Activated CD8-positive, alpha-beta T cell treated with anti-CD3 and anti-CD28 coated beads, Interleukin-2, amount 10 ng/mL, durations not matched to agents 7 days and 5 days (primary cell): ENCODE data around the gene FHL5. TPM values are rescaled to one million over a fixed set of nuclear protein-coding genes. Genes with fewer than 3 reads are reported as not detected.
"Not testable (repeated sequence)": the region's sequence is repeated elsewhere in the genome, so short reads cannot be mapped to it uniquely, and the experiment has no call there.

Experiments used
- ATAC-seq: fragments of 150-1000 bp; cut with Tn5 transposase; one replicate; pipeline ENCODE4 v1.10.0; 2021; ENCODE audit warnings: moderate library complexity
- CTCF ChIA-PET: fragments of 350-600 bp; sonication (Branson Sonifier 250); formaldehyde crosslinking; loops from one replicate; lab custom pipeline; 2021; ENCODE audit warnings: antibody characterized with exemption; lab: Charles Lee
- POLR2A ChIA-PET: fragments of 350-600 bp; sonication (Branson Sonifier 250); formaldehyde crosslinking; loops from one replicate; lab custom pipeline; 2021; ENCODE audit warnings: antibody characterized with exemption; lab: Charles Lee
- DNase-seq: peaks from one replicate; pipeline ENCODE4 v3.0.0-alpha.2; 2020
- H3K27ac Mint-ChIP-seq: one replicate; pipeline ENCODE4 v1.8.0; 2021; ENCODE audit warnings: mild to moderate bottlenecking, mixed read lengths
- H3K27me3 Mint-ChIP-seq: one replicate; pipeline ENCODE4 v1.8.0; 2021; ENCODE audit warnings: low read depth, mixed read lengths
- H3K36me3 Mint-ChIP-seq: one replicate; pipeline ENCODE4 v1.8.0; 2021; ENCODE audit warnings: low read depth, mixed read lengths
- H3K4me1 Mint-ChIP-seq: one replicate; pipeline ENCODE4 v1.8.0; 2021; ENCODE audit warnings: low read depth, mixed read lengths
- H3K4me3 Mint-ChIP-seq: one replicate; pipeline ENCODE4 v1.8.0; 2021; ENCODE audit warnings: mild to moderate bottlenecking, mixed read lengths
- H3K9me3 Mint-ChIP-seq: one replicate; pipeline ENCODE4 v1.8.0; 2022; ENCODE audit warnings: mixed read lengths; ENCODE audit not compliant: insufficient read depth
- total RNA-seq, 2 experiments: library from RNA; stranded (reverse); gene quantifications; one replicate each; pipeline ENCODE4 v1.2.3, GENCODE V29; 2021

The FHL5 gene
- total RNA-seq, 2 experiments from 2014 or later = not detected

DNA sequence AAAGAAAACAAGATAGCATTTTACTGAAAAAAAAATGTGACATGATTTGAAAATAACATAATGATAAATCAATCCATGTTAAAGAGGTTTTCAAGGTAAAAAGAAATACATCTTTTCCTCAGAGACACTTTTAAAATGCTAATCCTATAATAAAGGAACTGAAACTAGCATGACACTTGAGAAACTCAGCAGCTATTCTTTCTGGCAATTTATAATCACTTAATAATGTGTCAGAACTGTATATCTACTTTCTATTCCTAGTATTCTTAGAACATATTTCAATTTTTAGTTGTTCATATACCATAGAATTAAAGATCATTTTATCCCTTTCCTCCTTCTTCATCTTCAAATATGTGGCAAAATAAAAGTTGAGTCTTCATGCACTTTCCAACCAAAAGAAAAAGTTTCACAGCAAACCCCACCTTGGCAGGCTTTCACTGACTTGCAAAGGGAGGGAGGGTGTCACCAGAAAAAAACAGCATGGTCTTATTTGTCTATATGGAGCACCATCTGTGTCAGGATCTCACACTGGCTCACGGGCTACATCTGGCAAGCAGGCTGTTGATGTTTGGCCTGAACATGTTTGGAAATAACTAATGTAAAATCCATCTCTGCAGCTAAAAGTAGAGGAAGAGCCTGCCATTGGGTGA, 48.5 kb downstream of the FHL5 start:
- no peak overlapping the region for H3K4me3 Mint-ChIP-seq
- no peak overlapping the region for H3K27ac Mint-ChIP-seq
- H3K36me3 Mint-ChIP-seq = no peaks in the 10 kb centered on the region
- ATAC-seq (no peak), DNase-seq (no peak)
- H3K27me3 Mint-ChIP-seq = peaks cover 7% of the 10 kb centered on the region
- CTCF ChIA-PET = interaction anchor here (1.1 kb wide), 1 partner anchor 15 kb away, joined by 3 read pairs; no protein-coding TSS in a partner anchor
- no peaks in the 10 kb centered on the region for H3K4me1 Mint-ChIP-seq
- H3K9me3 Mint-ChIP-seq = no peaks in the 10 kb centered on the region
- POLR2A ChIA-PET = no interaction called here

GRCh38 chr6:96613291-96613999, 50.5 kb downstream of the FHL5 start:
- peaks cover 7% of the 10 kb centered on the region for H3K27me3 Mint-ChIP-seq
- H3K4me3 Mint-ChIP-seq = no peak overlapping the region
- POLR2A ChIA-PET = no interaction called here
- H3K27ac Mint-ChIP-seq = no peak overlapping the region
- CTCF ChIA-PET = no interaction called here
- no peaks in the 10 kb centered on the region for H3K9me3 Mint-ChIP-seq
- no peaks in the 10 kb centered on the region for H3K36me3 Mint-ChIP-seq
- DNase-seq = no peak
- ATAC-seq = no peak
- no peaks in the 10 kb centered on the region for H3K4me1 Mint-ChIP-seq

- DNase-seq (no peak), ATAC-seq (no peak)
- Mint-ChIP-seq H3K27me3 (peaks cover 17% of the 10 kb centered on the region), H3K36me3 (no peaks in the 10 kb centered on the region), H3K4me1 (peaks cover 5% of the 10 kb centered on the region), H3K27ac (no peak overlapping the region), H3K4me3 (no peak overlapping the region), H3K9me3 (no peaks in the 10 kb centered on the region)
- ChIA-PET CTCF (interaction anchor here (1.5 kb wide), 1 partner anchor 439 kb away, joined by 5 read pairs; no protein-coding TSS in a partner anchor), POLR2A (no interaction called here)
Measured at GRCh38 chr6:96620851-96621250, 57.9 kb downstream of the FHL5 start.

DNA sequence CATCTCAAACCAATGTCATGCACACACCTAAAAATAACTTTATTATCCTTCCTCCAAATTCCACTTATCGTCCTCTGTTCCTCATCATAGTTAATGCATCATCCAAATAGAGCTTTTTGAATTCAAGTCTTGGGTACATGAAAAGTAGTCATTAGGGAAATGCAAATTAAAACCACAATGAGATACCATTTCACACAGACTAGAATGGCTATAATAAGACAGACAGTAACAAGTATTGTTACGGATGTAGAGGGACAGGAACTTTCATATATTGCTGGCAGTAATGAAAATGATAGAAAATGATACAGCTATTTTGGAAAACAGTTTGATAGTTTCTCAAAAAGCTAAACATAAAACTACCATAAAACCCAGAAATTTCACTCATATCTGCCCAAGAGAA, 59.1 kb downstream of the FHL5 start:
- Mint-ChIP-seq H3K4me1 (peaks cover 5% of the 10 kb centered on the region), H3K9me3 (no peaks in the 10 kb centered on the region), H3K27ac (no peak overlapping the region), H3K27me3 (peaks cover 17% of the 10 kb centered on the region), H3K4me3 (no peak overlapping the region), H3K36me3 (no peaks in the 10 kb centered on the region)
- DNase-seq = no peak
- CTCF ChIA-PET = interaction anchor here (1.5 kb wide), 1 partner anchor 438 kb away, joined by 5 read pairs; no protein-coding TSS in a partner anchor
- POLR2A ChIA-PET = no interaction called here
- ATAC-seq = no peak

GRCh38 chr6:96624957-96625356, 62.0 kb downstream of the FHL5 start:
- ChIA-PET CTCF (interaction anchor here (4.5 kb wide), 1 partner anchor 434 kb away, joined by 36 read pairs; no protein-coding TSS in a partner anchor), POLR2A (no interaction called here)
- peaks cover 17% of the 10 kb centered on the region for H3K27me3 Mint-ChIP-seq

DNA sequence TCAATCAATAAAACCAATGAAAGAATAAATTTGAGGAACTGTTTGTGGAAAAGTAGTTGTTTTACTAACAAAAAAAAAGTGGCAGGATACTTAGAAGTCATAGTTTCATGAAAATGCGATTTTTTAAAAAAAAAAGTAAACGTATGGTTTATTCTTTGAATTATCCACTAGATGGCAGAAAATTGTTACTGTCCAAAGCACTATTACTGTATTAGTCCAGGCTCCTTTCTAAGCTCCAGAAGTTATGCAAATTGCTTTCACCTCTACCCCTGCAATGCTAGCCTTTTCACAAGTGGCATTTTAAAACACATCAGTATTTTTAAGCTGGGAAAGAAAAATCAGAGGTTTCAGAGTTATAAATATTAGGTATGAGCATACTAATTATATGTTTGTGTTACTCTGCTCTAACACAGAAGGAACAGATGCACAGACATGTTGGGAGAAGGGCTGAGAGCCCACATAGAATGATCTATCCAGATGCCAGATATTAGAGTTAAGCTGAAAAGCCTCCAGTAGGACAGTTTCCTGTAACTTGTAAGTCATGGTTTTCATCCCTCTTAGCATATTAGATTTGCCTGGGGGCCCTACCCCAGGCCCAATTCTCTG, 63.9 kb downstream of the FHL5 start:
- peaks cover 12% of the 10 kb centered on the region for H3K27me3 Mint-ChIP-seq

More at GRCh38 chr6:96624957-96625356, 62.0 kb downstream of the FHL5 start:
- DNase-seq (no peak), ATAC-seq (no peak)
- Mint-ChIP-seq H3K9me3 (no peaks in the 10 kb centered on the region), H3K27ac (no peak overlapping the region), H3K36me3 (no peaks in the 10 kb centered on the region), H3K4me3 (no peak overlapping the region), H3K4me1 (peaks cover 5% of the 10 kb centered on the region)

DNA sequence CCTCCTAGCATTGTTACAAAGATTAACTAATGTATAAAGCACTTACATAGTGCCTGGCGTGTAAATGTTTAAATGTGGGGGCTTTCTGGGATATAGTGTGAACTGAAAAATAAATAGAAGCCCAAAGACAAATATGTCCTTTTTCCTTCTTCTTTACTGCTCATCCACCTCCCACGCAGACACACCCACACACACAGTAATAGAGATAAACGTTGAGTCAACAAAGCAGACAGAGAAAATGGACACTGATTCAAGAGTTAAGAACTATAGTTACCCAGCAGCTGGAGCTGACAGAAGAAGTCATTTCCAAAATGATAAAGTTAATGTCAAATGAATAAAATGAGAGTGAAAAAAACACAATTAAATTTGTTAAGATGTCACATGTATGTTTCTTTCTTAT, 68.3 kb downstream of the FHL5 start:
- Mint-ChIP-seq H3K9me3 (no peaks in the 10 kb centered on the region), H3K4me3 (no peak overlapping the region), H3K4me1 (no peaks in the 10 kb centered on the region), H3K27ac (no peak overlapping the region), H3K36me3 (no peaks in the 10 kb centered on the region), H3K27me3 (peaks cover 5% of the 10 kb centered on the region)
- CTCF ChIA-PET = no interaction called here
- no peak for DNase-seq
- POLR2A ChIA-PET = no interaction called here
- ATAC-seq = no peak

More for the DNA sequence above, 63.9 kb downstream of the FHL5 start:
- DNase-seq (no peak), ATAC-seq (peak; percentile 51)
- Mint-ChIP-seq H3K4me1 (peaks cover 5% of the 10 kb centered on the region), H3K4me3 (no peak overlapping the region), H3K36me3 (no peaks in the 10 kb centered on the region), H3K9me3 (no peaks in the 10 kb centered on the region), H3K27ac (no peak overlapping the region)
- CTCF ChIA-PET = interaction anchor here (0.6 to 4.5 kb wide), 10 partner anchors 16 to 509 kb away, joined by 3 to 36 read pairs (median 4); no protein-coding TSS in a partner anchor
- POLR2A ChIA-PET = no interaction called here

- H3K27ac Mint-ChIP-seq, ATAC-seq, H3K4me3 Mint-ChIP-seq, POLR2A ChIA-PET, CTCF ChIA-PET, H3K4me1 Mint-ChIP-seq, H3K36me3 Mint-ChIP-seq, DNase-seq, H3K9me3 Mint-ChIP-seq: not testable (repeated sequence)
- peaks cover 11% of the 10 kb centered on the region for H3K27me3 Mint-ChIP-seq
Measured at GRCh38 chr6:96637979-96638378, 75.1 kb downstream of the FHL5 start.

DNA sequence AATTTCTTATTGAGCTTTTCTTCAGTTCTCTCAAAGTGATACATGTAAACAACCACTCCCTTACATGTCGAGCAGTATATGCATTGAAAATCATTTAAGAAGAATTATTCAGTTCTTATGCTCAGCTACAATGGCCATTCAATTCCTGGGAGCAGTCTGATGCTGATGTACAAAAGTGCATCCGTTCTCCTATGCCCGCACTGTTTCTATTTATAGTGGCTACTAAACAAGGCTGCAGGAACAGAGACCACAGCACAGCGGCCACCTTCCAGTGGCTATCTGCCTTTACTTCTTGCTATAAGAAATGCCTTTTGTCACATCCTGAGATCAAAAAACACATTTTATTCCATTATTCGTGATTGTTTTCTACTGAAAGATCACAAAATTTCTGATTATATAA, 82.2 kb downstream of the FHL5 start:
- ATAC-seq = no peak
- peaks cover 15% of the 10 kb centered on the region for H3K27me3 Mint-ChIP-seq
- no peaks in the 10 kb centered on the region for H3K4me1 Mint-ChIP-seq
- no peak for DNase-seq
- ChIA-PET CTCF (no interaction called here), POLR2A (no interaction called here)
- no peak overlapping the region for H3K27ac Mint-ChIP-seq
- no peaks in the 10 kb centered on the region for H3K36me3 Mint-ChIP-seq
- no peak overlapping the region for H3K4me3 Mint-ChIP-seq
- H3K9me3 Mint-ChIP-seq = no peaks in the 10 kb centered on the region

DNA sequence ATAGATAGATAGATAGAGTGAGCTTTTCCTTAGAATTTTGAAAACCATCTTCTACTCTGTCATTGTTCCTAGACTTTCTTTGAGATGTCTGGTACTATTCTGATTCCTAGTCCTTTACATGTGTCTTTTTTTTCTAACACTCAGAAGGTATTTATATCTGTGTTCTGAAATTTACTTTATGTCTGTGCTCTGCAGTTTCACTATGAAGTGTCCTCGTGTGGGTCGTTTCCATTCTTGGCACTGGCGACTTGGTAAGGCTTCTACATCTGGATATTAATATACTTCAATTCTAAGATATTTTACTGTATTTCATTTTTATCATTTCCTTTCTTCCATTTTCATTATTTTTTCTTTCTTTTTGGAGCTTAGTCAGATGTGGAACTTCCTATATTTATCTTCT, 87.0 kb downstream of the FHL5 start:
- H3K27me3 Mint-ChIP-seq = peaks cover 11% of the 10 kb centered on the region
- H3K27ac Mint-ChIP-seq = no peak overlapping the region
- H3K4me3 Mint-ChIP-seq = no peak overlapping the region
- no peaks in the 10 kb centered on the region for H3K36me3 Mint-ChIP-seq
- no peak for ATAC-seq
- ChIA-PET POLR2A (interaction anchor here (0.6 kb wide), 1 partner anchor 831 kb away, joined by 3 read pairs; no protein-coding TSS in a partner anchor), CTCF (no interaction called here)
- no peak for DNase-seq
- peaks cover 4% of the 10 kb centered on the region for H3K4me1 Mint-ChIP-seq
- H3K9me3 Mint-ChIP-seq = no peaks in the 10 kb centered on the region

DNA sequence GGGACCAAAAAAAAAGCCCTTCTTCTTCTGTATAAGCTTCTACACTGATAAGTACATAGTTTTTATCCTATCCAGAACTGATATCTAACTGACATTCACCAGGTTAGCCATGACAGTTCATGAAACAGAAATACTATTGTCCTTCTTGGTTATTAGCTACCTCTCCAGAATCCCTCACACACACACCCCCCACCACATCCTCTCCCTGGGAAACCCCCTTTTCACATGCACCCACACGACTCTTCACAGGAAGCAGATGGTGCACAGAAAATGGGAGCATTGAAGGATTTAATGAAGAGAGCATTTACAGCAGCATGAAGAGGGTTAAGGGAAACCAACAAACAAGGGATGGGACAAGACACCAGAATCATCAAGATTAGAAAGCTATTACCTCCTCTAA, 88.9 kb downstream of the FHL5 start:
- ChIA-PET CTCF (interaction anchor here (1.3 kb wide), 1 partner anchor 152 kb away, joined by 3 read pairs; no protein-coding TSS in a partner anchor), POLR2A (no interaction called here)
- no peak for DNase-seq
- Mint-ChIP-seq H3K4me3 (no peak overlapping the region), H3K36me3 (no peaks in the 10 kb centered on the region), H3K9me3 (no peaks in the 10 kb centered on the region), H3K4me1 (peaks cover 4% of the 10 kb centered on the region), H3K27me3 (peaks cover 3% of the 10 kb centered on the region), H3K27ac (no peak overlapping the region)
- ATAC-seq = no peak

DNA sequence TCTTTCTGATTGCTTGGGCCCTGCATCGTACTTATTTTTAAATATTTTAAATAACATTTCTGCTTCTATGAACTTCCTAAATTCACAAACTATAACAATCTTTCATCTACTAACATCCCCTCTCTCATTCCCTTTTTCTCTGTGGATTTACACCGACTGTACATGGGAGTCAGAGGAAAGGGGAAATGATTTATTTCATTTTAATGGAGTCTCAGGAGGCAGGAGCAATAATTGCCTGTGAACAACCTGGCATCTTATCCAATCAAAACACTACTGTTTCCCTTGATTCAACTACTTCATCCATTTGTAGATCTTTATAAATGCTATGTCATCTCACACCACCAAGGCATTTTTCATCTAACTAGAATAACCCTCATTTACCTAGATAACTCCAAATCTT, 89.6 kb downstream of the FHL5 start:
- POLR2A ChIA-PET = no interaction called here
- Mint-ChIP-seq H3K4me3 (no peak overlapping the region), H3K9me3 (no peaks in the 10 kb centered on the region), H3K36me3 (no peaks in the 10 kb centered on the region), H3K27ac (no peak overlapping the region), H3K4me1 (peaks cover 4% of the 10 kb centered on the region), H3K27me3 (no peaks in the 10 kb centered on the region)
- DNase-seq = no peak
- CTCF ChIA-PET = no interaction called here
- ATAC-seq = no peak
